Colonic mucosa (tissue), 4 donors: ENCODE data around the gene LIPM. TPM values are rescaled to one million over a fixed set of nuclear protein-coding genes. Genes with fewer than 3 reads are reported as not detected.

Experiments
- DNase-seq: peaks from one replicate; pipeline ENCODE4 v3.0.0-alpha.2; 2020
- H3K27ac ChIP-seq: fragments of 200-600 bp; one replicate; pipeline ENCODE4 v1.8.0; 2021
- H3K27me3 ChIP-seq: fragments of 200-600 bp; one replicate; pipeline ENCODE4 v1.8.0; 2021
- H3K36me3 ChIP-seq: fragments of 200-600 bp; one replicate; pipeline ENCODE4 v1.8.0; 2021
- H3K4me1 ChIP-seq: fragments of 200-600 bp; one replicate; pipeline ENCODE4 v1.8.0; 2021; ENCODE audit warnings: mild to moderate bottlenecking
- H3K4me3 ChIP-seq: fragments of 200-600 bp; one replicate; pipeline ENCODE4 v1.8.0; 2021
- H3K9ac ChIP-seq, 2 donors: one replicate each; pipeline ENCODE4 v1.7.0; 2013; ENCODE audit warnings: control low read depth in 2 of 2, low read depth in 2 of 2, low read length in 2 of 2
- H3K9me3 ChIP-seq: fragments of 200-600 bp; one replicate; pipeline ENCODE4 v1.8.0; 2021
- CTCF ChIP-seq: fragments of 200-600 bp; IDR thresholded peaks from one replicate; pipeline ENCODE4 v1.8.0; 2022; ENCODE audit warnings: antibody characterized with exemption, mild to moderate bottlenecking
- intact Hi-C: fragments of 100-400 bp; cut with DNase I; formaldehyde crosslinking; loops from one replicate; pipeline ENCODE4 v1.14.1; 2022
- total RNA-seq, 2 donors: library from RNA; stranded (reverse); fragmentation: NEBNext Ultra II Directional in 1 of 2; extraction: Animal tissue kit (Norgen Biotek cat#: 25700) in 1 of 2; gene quantifications; one replicate each; pipeline ENCODE4 v1.2.1, GENCODE V29; 2021
- donor health status: healthy.
- donor health status: DM: no; HTN: no; CAD: no.
- donor health status: DM: no; HTN: no; CAD: no.

The LIPM gene
- total RNA-seq, 2 donors from 2014 or later: not detected

- H3K27ac ChIP-seq: peak overlapping the region; percentile 36
- no peaks in the 10 kb centered on the region for H3K9me3 ChIP-seq
- no peak for DNase-seq
- peak overlapping the region in 1 of 2 donors; percentile 6 for H3K9ac ChIP-seq
- H3K27me3 ChIP-seq: no peaks in the 10 kb centered on the region
- intact Hi-C loops: loop anchor here (10.0 kb wide), 1 partner anchor 366 kb away; no protein-coding TSS in a partner anchor
- no peak for TF ChIP-seq CTCF
- H3K36me3 ChIP-seq: no peaks in the 10 kb centered on the region
- no peak overlapping the region for H3K4me3 ChIP-seq
- H3K4me1 ChIP-seq: peaks cover 6% of the 10 kb centered on the region
Measured at GRCh38 chr10:88849234-88849633, 46.7 kb downstream of the LIPM start.

- no peaks in the 10 kb centered on the region for H3K36me3 ChIP-seq
- peaks cover 6% of the 10 kb centered on the region for H3K4me1 ChIP-seq
- intact Hi-C loops: no loop called here
- peak overlapping the region in 1 of 2 donors; percentile 82 for H3K9ac ChIP-seq
- H3K27me3 ChIP-seq: no peaks in the 10 kb centered on the region
- peak overlapping the region; percentile 26 for H3K4me3 ChIP-seq
- H3K27ac ChIP-seq: peak overlapping the region; percentile 78
- DNase-seq: no peak
- H3K9me3 ChIP-seq: no peaks in the 10 kb centered on the region
- no peak for TF ChIP-seq CTCF
Measured at GRCh38 chr10:88850712-88851111, 48.2 kb downstream of the LIPM start.

GRCh38 chr10:88851706-88852105 lies 49.2 kb downstream of the LIPM start, which contains the start of gene ANKRD22:
ANKRD22 (minus strand) TSS chr10:88851844; CDS start chr10:88851607, 237 bp downstream.
- DNase-seq: peak; percentile 90
- Histone ChIP-seq H3K4me1 (peaks cover 6% of the 10 kb centered on the region), H3K27me3 (no peaks in the 10 kb centered on the region), H3K36me3 (no peaks in the 10 kb centered on the region), H3K9me3 (no peaks in the 10 kb centered on the region), H3K9ac (peak within 1 kb of the TSS in 1 of 2 donors; percentile 82), H3K4me3 (peak within 1 kb of the TSS; percentile 26), H3K27ac (peak within 1 kb of the TSS; percentile 78)
- intact Hi-C loops: no loop called here
- no peak for TF ChIP-seq CTCF

DNA sequence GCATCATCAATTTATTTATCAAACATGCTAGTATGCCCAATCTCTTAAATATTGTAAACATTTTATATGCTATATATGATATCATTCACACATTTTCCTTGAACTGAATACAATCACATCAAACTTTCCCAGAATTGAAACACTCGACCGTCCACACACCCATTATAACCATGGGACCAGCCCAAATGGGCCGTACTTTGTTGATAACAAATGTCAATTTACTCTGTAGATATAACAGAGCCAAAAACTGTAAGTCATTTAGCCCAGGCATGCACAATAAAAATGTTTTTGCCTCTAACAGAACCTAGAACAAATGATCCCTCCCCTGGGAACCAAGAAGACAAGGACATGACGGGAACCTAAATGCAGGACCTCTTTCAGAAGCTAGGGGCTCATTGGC lies 49.8 kb downstream of the LIPM start:
- H3K27me3 ChIP-seq: no peaks in the 10 kb centered on the region
- intact Hi-C loops: no loop called here
- no peak overlapping the region for H3K4me3 ChIP-seq
- H3K4me1 ChIP-seq: peaks cover 6% of the 10 kb centered on the region
- H3K36me3 ChIP-seq: no peaks in the 10 kb centered on the region
- DNase-seq: peak; percentile 61
- no peaks in the 10 kb centered on the region for H3K9me3 ChIP-seq
- peak overlapping the region in 1 of 2 donors; percentile 16 for H3K9ac ChIP-seq
- TF ChIP-seq CTCF: no peak
- peak overlapping the region; percentile 78 for H3K27ac ChIP-seq

- H3K9ac ChIP-seq: no peak overlapping the region
- H3K36me3 ChIP-seq: no peaks in the 10 kb centered on the region
- H3K9me3 ChIP-seq: no peaks in the 10 kb centered on the region
- intact Hi-C loops: no loop called here
- peaks cover 6% of the 10 kb centered on the region for H3K4me1 ChIP-seq
- no peaks in the 10 kb centered on the region for H3K27me3 ChIP-seq
- no peak overlapping the region for H3K4me3 ChIP-seq
- H3K27ac ChIP-seq: peak overlapping the region; percentile 78
- TF ChIP-seq CTCF: no peak
- DNase-seq: no peak
Measured at GRCh38 chr10:88853155-88853881, 50.8 kb downstream of the LIPM start.
